Caco-2 (cell line): ENCODE results near the gene ADRA2C. TPM values are rescaled to one million over a fixed set of nuclear protein-coding genes. Genes with fewer than 3 reads are reported as not detected.

Source experiments
- BruUV-seq: library from RNA; stranded (reverse); fragments of 400-500 nt; replicated peaks from 2 replicates; lab custom pipeline; 2021; lab: Mats Ljungman, UMichigan
- CTCF ChIA-PET: fragments of 300-600 bp; sonication (Branson Sonifier 250); formaldehyde crosslinking; loops from one replicate; lab custom pipeline; 2022; ENCODE audit warnings: antibody characterized with exemption; lab: Charles Lee
- POLR2A ChIA-PET: fragments of 300-600 bp; sonication (Branson Sonifier 250); formaldehyde crosslinking; loops from one replicate; lab custom pipeline; 2022; ENCODE audit warnings: antibody characterized with exemption; lab: Charles Lee
- DNase-seq, 2 experiments: peaks; one replicate each; pipeline versions ENCODE4 v3.0.0 to v3.0.0-alpha.2; 2020 to 2022
- H3K27me3 ChIP-seq: replicated peaks from 2 replicates; pipeline ENCODE4 v1.6.0; 2011; ENCODE audit warnings: low read length; ENCODE audit not compliant: control insufficient read depth, insufficient read depth
- H3K36me3 ChIP-seq: 2 replicates; pipeline ENCODE4 v1.5.1; 2011; ENCODE audit warnings: low read length; ENCODE audit not compliant: control insufficient read depth, insufficient read depth
- H3K4me1 ChIP-seq: fragments of 250-450 bp; sonication (Bioruptor Pico); 2 replicates; pipeline ENCODE4 v1.5.1; 2020; ENCODE audit warnings: mild to moderate bottlenecking
- H3K4me3 ChIP-seq: 2 replicates; pipeline ENCODE4 v1.5.1; 2011; ENCODE audit warnings: low read depth, mild to moderate bottlenecking, control low read depth, low read length
- H3K9me3 ChIP-seq: fragments of 250-450 bp; sonication (Bioruptor Pico); 2 replicates; pipeline ENCODE4 v1.5.1; 2020; ENCODE audit warnings: mild to moderate bottlenecking, moderate library complexity
- H3K27ac Mint-ChIP-seq: one replicate; pipeline ENCODE4 v1.8.0; 2022; ENCODE audit warnings: mixed read lengths; ENCODE audit not compliant: unreplicated experiment
- H3K27me3 Mint-ChIP-seq: one replicate; pipeline ENCODE4 v1.8.0; 2022; ENCODE audit warnings: mixed read lengths; ENCODE audit not compliant: insufficient read depth, unreplicated experiment
- H3K36me3 Mint-ChIP-seq: one replicate; pipeline ENCODE4 v1.8.0; 2022; ENCODE audit warnings: mild to moderate bottlenecking, mixed read lengths; ENCODE audit not compliant: insufficient read depth, unreplicated experiment
- H3K4me1 Mint-ChIP-seq: one replicate; pipeline ENCODE4 v1.8.0; 2022; ENCODE audit warnings: low read depth, mixed read lengths; ENCODE audit not compliant: unreplicated experiment
- H3K4me3 Mint-ChIP-seq: one replicate; pipeline ENCODE4 v1.8.0; 2022; ENCODE audit warnings: mild to moderate bottlenecking, moderate library complexity, mixed read lengths; ENCODE audit not compliant: unreplicated experiment
- H3K9me3 Mint-ChIP-seq: one replicate; pipeline ENCODE4 v1.8.0; 2022; ENCODE audit warnings: mixed read lengths; ENCODE audit not compliant: unreplicated experiment
- intact Hi-C: fragments of 100-400 bp; cut with micrococcal nuclease; formaldehyde crosslinking; loops from one replicate; pipeline ENCODE4 v1.10.0; 2022; ENCODE audit not compliant: unreplicated experiment
- total RNA-seq: library from RNA; stranded (reverse); gene quantifications from 2 replicates; pipeline ENCODE4 v1.2.3, GENCODE V29; 2022
- TF ChIP-seq, protein P1 (sequence below), 2 experiments: fragments of 200-600 bp in 1 of 2; IDR thresholded peaks; 1 replicate in 1 of 2; 2 replicates in 1 of 2; pipeline versions ENCODE4 v1.5.1 to v1.8.0; 2011 to 2022; ENCODE audit warnings: antibody characterized with exemption in 1 of 2, control low read depth in 1 of 2, inconsistent platforms in 1 of 2, low read depth in 1 of 2, low read length in 1 of 2, mild to moderate bottlenecking in 1 of 2, moderate library complexity in 1 of 2; ENCODE audit not compliant: insufficient read depth in 1 of 2, severe bottlenecking in 1 of 2, unreplicated experiment in 1 of 2

The ADRA2C gene
- total RNA-seq, 1 experiment from 2014 or later: 11.7 TPM

DNA sequence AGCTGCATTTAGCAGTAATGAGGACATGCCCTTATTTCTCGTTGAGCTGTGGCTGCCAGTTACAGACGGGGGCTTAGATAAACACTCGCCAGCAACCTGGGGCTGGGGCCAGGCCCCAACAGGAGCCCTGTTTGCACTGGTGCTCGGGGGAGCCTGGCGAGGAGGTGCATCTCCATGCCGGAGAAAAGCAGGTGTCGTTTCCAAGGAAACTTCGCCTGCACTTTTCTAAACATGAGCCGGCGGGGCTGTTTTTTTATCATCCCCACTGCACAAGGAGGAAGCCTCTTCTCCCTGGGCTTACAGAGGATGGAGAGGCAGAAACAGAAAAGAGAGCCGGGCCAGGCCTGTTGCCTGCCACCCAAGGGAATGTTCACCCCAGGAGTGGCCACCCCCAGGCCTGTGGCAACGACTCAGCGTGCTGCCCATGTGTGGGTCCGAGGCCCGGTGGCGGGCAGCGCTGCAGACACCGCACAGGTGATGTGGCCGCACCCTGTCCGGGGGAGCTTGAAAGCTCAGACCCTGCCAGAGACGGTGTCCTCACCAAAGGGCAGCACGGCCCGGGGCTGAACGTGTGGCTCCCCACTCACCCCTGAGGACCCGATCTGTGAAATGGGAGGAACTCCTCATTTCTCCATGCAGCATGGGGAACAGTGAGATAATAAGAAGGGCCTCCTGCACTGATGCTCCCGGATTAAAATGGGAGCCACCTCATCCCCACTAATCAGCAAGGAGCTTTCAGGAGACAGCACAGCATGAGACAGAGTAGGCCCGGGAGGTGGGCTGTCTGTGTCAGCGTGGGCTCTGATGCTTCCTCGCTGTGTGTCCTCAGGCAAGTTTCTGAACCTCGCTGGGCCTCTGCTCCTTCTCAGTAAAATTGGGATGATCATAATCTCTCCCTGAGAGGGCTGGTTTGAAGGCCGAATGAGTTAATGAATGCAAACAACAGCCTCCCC lies 33.8 kb upstream of the ADRA2C start:
- Histone ChIP-seq H3K36me3 (no peaks in the 10 kb centered on the region), H3K4me1 (no peaks in the 10 kb centered on the region), H3K9me3 (no peaks in the 10 kb centered on the region), H3K27me3 (no peaks in the 10 kb centered on the region), H3K4me3 (no peak overlapping the region)
- no peak for DNase-seq
- CTCF ChIA-PET: no interaction called here
- BruUV-seq: no TSS peak
- intact Hi-C loops: no loop called here
- Mint-ChIP-seq H3K36me3 (no peaks in the 10 kb centered on the region), H3K4me3 (no peak overlapping the region), H3K27me3 (peaks cover 4% of the 10 kb centered on the region), H3K27ac (no peak overlapping the region), H3K9me3 (no peaks in the 10 kb centered on the region), H3K4me1 (no peaks in the 10 kb centered on the region)
- POLR2A ChIA-PET: no interaction called here
- TF ChIP-seq, protein P1, sequence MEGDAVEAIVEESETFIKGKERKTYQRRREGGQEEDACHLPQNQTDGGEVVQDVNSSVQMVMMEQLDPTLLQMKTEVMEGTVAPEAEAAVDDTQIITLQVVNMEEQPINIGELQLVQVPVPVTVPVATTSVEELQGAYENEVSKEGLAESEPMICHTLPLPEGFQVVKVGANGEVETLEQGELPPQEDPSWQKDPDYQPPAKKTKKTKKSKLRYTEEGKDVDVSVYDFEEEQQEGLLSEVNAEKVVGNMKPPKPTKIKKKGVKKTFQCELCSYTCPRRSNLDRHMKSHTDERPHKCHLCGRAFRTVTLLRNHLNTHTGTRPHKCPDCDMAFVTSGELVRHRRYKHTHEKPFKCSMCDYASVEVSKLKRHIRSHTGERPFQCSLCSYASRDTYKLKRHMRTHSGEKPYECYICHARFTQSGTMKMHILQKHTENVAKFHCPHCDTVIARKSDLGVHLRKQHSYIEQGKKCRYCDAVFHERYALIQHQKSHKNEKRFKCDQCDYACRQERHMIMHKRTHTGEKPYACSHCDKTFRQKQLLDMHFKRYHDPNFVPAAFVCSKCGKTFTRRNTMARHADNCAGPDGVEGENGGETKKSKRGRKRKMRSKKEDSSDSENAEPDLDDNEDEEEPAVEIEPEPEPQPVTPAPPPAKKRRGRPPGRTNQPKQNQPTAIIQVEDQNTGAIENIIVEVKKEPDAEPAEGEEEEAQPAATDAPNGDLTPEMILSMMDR (IDR thresholded peaks at IDR 0.05; ENCODE audit: insufficient read depth in 1 of 2, low read depth in 1 of 2, low read length in 1 of 2, severe bottlenecking in 1 of 2, unreplicated experiment in 1 of 2): no peak

DNA sequence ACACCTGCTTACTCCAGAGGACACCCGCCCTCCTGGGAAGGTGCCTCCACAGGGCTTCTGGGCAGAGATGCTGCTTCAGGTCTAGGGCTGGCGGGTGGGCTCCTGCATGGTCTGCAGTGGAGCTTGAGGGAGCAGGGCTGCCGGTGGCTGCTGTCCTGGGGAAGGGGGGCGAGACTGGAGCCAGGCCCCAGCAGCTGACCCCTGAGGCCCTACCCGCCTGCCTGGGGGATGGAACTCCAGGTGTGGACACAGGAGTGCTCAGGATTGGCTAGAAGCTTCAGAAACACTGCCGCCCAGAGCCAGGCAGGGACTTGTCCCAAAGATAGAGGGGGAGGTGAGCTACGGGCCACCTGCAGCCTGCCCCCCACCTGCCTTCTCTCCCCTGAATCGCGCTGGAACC lies 33.0 kb upstream of the ADRA2C start:
- CTCF ChIA-PET: no interaction called here
- no peaks in the 10 kb centered on the region for H3K9me3 Mint-ChIP-seq
- H3K27ac Mint-ChIP-seq: no peak overlapping the region
- no peak overlapping the region for H3K4me3 Mint-ChIP-seq
- H3K4me1 Mint-ChIP-seq: no peaks in the 10 kb centered on the region
- intact Hi-C loops: no loop called here
- Histone ChIP-seq H3K9me3 (no peaks in the 10 kb centered on the region), H3K4me3 (no peak overlapping the region), H3K36me3 (no peaks in the 10 kb centered on the region), H3K27me3 (no peaks in the 10 kb centered on the region), H3K4me1 (no peaks in the 10 kb centered on the region)
- H3K36me3 Mint-ChIP-seq: no peaks in the 10 kb centered on the region
- no peak for DNase-seq
- TF ChIP-seq, protein P1 (IDR thresholded peaks at IDR 0.05; ENCODE audit: insufficient read depth in 1 of 2, low read depth in 1 of 2, low read length in 1 of 2, severe bottlenecking in 1 of 2, unreplicated experiment in 1 of 2): no peak
- H3K27me3 Mint-ChIP-seq: peaks cover 4% of the 10 kb centered on the region
- no TSS peak for BruUV-seq
- POLR2A ChIA-PET: no interaction called here

DNA sequence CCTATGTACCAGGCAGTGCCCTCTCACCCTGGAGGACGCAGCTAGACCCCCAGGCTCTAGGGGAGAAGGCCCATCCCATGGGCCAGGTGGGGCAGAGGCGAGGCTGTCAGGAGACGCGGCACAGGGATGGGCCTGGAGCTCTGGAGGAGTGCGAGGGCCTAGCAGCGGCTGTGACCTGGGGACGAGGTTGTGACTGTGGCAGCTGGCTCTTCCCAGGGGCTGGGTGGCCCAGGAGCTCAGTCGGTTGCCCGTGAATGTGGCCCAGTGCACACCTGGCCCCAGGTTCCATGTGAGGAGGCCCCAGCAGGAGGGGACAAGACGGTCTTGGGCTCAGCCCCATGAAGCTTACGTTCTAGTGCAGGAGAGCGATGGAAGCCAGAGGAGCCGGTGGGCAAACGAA lies 31.0 kb upstream of the ADRA2C start:
- H3K4me3 Mint-ChIP-seq: no peak overlapping the region
- Histone ChIP-seq H3K4me3 (no peak overlapping the region), H3K27me3 (no peaks in the 10 kb centered on the region), H3K36me3 (no peaks in the 10 kb centered on the region), H3K9me3 (no peaks in the 10 kb centered on the region), H3K4me1 (no peaks in the 10 kb centered on the region)
- no peak overlapping the region for H3K27ac Mint-ChIP-seq
- peaks cover 4% of the 10 kb centered on the region for H3K27me3 Mint-ChIP-seq
- no peaks in the 10 kb centered on the region for H3K9me3 Mint-ChIP-seq
- no peaks in the 10 kb centered on the region for H3K4me1 Mint-ChIP-seq
- TF ChIP-seq, protein P1 (IDR thresholded peaks at IDR 0.05; ENCODE audit: insufficient read depth in 1 of 2, low read depth in 1 of 2, low read length in 1 of 2, severe bottlenecking in 1 of 2, unreplicated experiment in 1 of 2): no peak
- intact Hi-C loops: no loop called here
- no peaks in the 10 kb centered on the region for H3K36me3 Mint-ChIP-seq
- ChIA-PET POLR2A (no interaction called here), CTCF (no interaction called here)
- BruUV-seq: no TSS peak
- no peak for DNase-seq
